Stimulated activated CD4-positive, alpha-beta T cell treated with anti-CD3 and anti-CD28 coated beads, TNF-alpha, amount 100 ng/mL, for 24 hours (primary cell): ENCODE data around the gene NPSR1.

Experiments
- DNase-seq, 3 experiments: peaks; one replicate each; pipeline ENCODE4 v3.0.0-alpha.2; 2020; ENCODE audit warnings: low read depth in 3 of 3

The NPSR1 gene

DNA sequence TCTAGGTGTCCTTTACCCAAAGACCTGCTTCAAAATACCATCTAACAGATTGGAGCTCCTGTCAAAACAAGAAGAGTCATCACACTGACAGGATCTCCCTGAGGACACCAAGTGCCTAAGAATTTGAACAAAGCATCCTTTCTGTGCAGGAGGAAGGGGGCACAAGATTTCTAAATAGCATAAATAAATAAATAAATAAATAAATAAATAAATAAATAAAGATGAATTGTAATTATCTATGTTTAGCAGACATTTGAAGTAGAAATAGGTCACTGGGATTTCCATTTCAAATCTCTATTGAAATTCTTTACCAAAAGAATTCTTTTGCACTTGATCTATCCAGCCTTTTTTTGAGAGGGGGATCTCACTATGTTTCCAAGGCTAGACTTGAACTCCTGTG is 65.3 kb downstream of the NPSR1 start:
- no peak for DNase-seq

DNA sequence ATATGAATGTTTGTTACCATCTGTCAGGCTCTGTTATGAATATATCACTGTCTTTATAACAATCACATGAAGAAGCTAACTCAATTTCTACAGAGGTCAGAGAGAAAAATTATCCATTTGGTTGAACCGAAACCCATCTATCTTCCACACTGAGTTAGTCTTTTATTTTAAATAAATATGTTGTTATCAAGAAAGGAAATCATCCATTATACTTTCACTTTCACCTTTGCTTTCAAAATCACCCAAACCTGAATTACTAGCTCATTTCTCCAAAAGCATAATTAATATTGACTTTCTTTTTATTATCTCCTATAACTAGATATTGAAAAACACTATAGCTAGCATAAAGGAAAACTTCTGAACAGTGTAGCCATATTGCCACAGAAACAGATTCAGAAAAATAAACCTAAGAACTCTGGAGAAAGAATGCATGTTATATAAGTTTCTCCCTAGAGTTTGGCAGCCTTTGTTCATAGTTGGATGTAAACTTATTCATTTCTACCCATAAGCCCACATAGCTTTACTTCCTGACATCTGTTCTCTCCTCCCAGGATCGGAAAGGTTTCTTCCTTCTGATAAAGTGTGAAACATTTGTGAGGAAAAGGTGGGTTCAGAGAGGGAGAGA is 66.0 kb downstream of the NPSR1 start:
- DNase-seq, result no peak

DNA sequence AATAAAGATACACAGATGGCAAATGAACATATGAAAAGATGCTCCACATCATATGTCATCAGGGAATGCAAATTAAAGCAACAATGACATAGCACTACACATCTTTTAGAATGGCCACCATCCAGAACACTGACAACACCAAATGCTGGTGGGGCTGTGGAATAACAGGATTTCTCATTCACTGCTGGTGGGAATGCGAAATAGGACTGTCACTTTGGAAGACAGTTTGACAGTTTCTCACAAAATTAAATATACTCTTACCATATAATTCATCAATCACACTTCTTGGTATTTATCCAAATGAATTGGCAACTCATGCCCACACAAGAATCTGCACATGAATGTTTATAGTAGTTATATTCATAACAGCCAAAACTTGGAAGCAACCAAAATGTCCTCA is 68.2 kb downstream of the NPSR1 start:
- DNase-seq, result no peak

DNA sequence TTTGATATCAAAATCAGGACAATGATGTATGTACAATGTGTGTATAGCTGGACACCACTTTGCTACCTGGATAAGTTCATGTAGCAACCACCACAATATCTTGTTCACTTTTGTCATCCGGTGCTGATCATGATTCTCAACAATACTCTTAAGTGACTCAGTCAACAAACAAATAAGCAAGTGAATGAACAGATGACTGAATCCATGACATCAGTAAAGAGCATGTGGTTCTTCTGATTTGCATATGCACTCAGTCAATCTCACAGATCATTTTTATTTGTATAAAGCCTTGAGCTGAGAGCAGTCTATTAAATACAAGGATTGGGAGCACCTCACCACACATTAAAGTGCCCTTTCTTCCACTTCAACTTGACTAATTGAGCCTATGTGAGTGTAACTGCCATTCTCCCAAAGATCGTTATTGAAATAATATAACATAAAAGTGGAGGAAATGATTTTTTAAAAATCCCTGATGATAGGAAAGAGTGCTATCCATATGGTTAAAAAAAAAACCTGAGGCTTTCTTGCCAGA is 69.5 kb downstream of the NPSR1 start:
- no peak for DNase-seq

DNA sequence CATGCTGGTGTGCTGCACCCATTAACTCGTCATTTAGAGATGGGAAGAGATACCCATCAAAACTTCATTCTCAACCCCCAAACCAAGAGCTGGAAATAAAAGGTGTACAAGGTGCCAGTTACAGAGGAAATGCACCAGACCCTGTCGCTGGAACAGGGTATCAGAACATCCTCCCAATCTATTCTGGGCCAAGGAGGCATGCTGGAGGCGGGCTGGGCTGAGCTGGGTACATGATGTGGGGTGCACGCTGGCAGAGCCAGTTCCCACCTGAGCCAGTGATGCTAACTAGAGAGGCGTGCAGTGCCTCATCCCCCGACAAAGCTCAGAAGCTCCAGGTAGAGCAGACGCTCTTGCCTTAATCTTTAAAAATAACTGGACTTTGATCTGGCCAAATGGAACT is 70.1 kb downstream of the NPSR1 start:
- DNase-seq, result no peak

DNA sequence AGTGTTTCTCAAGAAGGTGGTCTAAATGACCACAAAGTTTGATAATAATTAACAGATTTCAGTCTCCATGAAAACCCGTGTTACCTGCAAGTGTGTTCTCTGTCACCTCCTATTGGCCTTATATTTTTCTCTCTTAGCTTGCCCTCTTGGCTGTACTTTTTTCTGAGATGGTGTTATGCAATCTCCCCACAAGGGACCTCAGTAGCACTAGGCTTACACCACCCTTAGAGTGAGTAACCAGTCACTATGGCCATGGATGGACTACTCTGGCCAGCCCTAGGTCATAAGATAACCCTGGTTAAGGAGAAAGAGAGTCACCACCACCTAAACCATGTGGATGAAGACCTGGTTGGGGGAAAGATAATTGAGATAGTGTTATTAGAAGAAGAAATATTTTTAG is 76.8 kb downstream of the NPSR1 start:
- DNase-seq, result no peak

DNA sequence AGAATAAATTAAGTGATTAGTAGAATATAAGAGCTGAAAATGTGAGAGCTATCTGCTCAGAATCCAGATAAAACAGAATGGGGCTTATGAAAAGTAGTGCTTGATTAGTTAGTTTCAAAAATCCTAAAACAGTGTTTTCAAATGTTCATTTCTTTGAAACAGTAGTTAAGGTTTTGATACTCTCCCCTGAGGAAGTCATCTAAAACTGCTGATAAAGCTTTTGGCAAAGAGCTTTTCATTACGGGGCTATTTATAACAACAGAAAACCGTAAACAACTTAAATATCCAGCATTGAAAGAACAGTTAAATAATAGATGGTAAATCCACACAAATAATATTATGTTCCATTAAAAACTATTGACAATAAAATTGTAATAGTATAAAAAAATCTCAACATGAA is 77.5 kb downstream of the NPSR1 start:
- DNase-seq, result no peak

DNA sequence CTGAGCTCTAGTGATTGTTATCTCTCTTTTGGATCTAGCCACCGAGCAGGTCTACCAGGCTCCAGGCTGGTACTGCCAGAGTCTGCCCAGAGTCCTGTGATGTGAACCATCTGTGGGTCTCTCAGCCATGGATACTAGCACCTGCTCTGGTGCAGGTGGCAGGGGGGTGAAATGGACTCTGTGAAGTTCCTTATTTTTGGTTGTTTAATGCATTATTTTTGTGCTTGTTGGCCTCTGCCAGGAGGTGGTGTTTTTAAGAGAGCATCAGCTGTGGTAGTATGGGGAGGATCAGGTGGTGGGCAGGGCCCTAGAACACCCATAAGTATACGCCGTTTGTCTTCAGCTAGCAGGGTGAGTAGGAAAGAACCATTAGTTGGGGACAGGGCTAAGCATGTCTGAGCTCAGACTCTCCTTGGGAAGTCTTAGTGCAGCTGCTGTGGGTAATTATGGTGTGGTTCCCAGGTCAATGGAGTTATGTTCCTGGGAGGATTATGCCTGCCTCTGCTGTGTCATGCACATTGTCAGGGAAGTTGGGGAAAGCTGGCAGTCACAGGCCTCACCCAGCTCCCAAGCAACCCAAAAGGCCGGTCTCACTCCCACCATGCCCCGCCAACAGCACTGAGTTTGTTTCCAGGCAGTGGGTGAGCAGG is 81.8 kb downstream of the NPSR1 start:
- DNase-seq, result no peak

DNA sequence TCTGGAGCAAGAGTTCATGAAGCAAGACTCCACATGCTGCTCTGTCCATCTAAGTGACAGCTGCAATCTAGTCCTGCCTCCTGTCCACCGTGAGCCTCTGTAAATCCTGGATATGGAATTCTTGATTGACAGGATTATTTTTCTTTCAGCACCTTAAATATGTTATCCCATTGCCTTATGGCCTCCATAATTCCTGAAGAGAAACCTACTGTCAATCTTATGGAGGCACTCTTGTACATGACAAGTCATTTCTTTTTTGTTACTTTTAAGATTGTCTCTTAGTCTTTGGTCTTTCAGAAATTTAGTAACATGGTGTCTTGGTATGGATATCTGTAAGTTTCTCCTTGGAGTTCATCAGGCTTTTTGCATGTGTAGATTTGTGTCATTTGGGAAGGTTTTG is 82.8 kb downstream of the NPSR1 start:
- DNase-seq, result no peak

DNA sequence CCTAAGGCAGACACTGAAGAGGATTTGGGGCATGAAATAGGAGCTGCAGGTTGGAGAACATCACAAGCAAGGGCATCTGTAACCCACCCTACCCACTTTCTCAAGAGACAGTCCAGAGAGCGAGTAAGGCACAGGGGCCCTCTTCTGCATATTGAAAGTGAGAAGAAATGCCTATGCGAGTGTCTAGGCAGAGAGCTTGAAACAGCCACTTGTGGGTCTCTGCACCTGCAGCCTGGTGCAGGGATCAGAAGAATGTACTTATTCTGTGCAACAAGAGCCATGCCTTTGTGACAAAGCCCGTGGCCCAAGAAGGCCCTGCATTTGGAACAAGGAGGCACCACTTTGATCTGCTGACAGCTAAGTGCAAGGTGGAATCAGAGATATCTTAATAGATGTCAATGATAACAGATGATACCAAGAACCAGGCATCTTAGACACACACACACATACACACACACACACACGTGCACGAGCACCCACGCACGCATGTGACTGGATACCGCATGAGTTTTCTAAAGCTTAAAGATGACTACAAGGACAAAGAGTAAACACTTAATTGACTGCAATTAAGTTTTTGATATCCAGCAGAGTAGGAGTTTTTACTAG is 89.3 kb downstream of the NPSR1 start:
- DNase-seq, result no peak

DNA sequence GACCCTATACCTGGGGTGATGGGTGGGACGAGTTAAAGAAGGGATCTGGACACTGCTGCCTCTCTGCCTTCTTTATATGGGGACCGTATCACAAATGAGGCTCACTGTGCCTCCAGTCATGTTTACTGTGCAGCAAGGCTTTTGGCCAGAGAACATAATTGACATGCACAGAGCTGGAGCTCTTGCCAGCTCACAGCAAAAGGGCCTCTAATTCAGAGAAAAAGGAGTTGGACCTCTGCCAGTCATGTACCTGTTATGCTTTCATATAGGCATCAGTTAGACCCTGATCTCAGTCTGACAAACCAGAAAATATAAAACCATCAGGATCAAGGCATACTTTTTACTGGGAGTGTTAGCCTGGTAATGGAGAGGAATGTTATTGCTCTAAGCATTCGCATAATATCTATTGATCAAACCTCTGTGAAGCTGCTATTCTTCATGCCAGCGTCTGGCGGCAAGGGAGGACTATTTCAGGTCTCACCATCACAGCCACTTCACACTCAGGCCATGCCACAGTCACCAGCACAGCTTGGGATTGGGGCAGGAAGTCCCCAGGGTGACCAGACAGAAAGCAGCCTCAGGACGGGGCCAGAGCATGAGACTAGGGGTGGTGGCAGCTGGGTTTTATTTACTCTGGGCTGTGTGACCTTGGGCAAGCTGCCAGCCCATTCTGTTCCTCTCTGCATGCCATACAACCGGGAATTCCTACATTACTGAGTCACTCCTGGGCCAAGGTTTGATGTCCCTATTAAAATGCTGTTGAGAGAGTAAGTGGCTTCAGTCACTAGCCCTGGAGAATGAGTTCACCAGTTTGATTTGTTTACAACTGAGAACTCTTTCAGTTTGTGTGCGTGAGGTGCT is 90.1 kb downstream of the NPSR1 start:
- DNase-seq, result no peak

DNA sequence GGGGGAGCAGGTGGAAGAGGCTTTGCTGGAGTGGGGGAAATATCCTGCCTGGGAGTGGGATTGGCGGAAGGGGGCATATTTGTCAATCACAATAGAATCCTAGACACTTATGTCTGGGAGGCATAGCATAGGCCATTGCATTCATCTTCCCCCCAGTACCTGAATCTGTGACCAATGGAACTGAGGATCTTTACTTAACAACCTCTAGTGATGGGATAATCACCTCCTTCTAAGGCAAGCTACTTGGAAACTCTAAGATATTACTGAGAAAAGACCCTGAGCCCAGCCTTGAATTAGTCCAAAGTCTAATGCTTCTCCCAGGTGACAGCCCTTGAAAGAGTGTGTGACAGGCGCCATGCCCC is 90.7 kb downstream of the NPSR1 start:
- DNase-seq, result no peak

DNA sequence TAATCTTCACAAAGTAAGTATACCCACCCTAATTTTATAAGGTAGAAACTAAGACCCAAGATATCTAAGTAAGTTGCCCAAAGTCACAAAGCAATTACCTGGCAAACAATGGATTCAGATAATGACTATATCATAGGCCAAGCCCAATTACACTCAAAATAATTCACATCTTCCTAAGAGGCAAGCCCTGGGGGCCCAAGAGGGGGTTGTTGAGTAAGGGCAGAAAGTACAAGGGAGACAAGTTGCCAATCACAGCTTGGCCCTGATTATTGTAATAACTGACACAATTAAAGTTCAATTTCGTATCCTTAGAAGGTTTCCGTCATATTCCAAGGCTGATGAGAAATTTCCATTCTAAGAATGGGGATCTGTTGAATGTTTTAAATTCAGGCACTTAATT is 91.4 kb downstream of the NPSR1 start:
- DNase-seq, result no peak

DNA sequence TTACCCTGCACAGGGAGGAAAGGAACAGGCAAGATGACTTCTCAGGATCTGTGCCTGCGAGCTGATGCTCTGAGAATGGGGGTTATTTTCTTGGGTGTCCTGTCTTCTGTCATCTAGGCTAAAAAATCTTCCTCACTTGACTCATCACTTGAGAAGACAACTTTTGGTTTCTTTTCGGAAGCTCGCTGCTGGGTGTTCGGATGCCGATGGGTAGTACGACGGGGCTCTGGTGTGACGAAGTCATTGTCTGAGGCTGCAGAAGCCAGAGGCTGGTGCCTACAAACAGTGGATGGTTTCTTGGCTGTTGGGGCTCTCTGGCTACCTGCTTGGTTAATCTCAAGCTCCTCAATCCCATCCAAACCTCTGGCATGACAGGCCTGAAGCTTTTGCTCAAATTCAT is 92.2 kb downstream of the NPSR1 start:
- DNase-seq, result no peak

DNA sequence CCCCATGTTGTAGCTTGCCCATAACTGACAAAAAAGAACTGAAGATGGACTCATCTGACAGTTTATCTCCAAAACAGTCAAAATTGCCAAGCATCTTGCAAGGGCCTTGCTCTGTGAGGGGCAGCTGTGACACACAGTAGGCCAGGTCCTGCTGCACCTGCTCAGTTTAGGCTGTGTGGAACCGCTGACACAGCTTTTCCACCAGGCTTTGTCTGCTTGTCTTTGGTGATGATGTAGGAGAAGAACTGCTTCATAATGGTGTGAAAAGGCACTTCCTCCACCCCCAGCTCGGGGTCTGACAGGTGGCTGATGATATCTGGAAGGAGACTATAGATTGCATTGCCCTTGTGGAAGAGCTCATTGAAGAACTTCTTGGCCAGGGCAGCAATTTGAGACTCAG is 92.6 kb downstream of the NPSR1 start:
- no peak for DNase-seq

DNA sequence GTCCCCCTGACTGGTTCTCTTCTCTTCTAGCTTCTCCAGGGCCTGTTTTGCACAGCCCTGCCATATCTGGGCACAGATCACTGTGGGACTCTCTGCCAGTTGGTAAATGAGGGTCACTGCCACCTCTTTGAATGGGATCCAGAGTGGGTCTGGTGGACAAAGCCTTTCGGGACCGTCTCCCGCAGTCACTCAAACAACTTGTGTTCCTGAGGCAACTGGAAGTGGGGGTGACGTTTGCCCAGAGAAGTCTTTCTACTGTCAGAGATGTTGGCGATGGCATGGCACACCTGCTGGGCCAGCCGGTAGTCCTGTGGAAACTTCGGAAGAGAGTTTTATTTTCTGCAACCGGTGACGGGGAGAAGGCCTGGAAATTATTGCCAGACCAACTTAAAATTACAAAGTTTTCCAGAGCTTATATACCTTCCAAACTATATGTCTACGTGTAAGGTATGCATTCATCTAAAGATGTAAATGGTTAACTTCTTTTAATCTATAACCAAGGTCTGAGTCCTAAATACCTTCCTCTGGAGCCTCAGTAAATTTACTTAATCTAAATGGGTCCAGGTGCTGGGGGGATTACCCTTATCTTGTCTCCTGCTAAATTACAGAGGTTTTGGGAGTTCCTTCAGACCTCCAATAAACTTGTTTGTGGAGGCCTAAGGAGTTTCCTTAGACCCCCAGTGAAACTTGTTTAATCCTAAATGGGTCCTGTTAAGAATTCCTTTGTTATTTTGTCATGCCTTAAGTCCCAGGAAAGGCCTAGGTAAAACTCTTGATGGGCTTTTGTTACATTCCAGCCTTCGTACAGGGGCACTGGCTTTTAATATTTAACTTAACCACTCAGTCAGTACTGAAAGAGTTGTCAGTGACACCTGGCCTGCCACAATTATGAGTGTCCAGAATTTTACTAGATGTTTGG is 94.0 kb downstream of the NPSR1 start:
- DNase-seq, result no peak

DNA sequence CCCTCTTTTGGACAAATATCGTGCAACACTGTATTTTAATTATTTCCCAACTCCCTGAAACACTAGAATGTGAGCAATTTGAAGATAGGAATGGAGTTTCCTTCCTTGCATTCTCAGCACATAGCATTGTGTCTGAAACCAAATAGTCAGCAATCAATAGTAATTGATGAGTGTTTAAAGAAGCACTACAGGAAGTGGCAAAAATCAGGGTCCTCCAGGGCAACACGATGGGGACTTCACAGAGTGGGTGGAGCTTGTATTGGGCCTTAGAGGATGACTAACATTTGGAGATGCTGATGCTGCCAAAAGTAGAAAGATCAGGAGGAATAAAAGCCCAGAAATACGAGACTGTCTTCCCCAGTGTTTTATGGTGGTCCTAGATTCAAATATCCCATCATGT is 94.9 kb downstream of the NPSR1 start:
- no peak for DNase-seq

DNA sequence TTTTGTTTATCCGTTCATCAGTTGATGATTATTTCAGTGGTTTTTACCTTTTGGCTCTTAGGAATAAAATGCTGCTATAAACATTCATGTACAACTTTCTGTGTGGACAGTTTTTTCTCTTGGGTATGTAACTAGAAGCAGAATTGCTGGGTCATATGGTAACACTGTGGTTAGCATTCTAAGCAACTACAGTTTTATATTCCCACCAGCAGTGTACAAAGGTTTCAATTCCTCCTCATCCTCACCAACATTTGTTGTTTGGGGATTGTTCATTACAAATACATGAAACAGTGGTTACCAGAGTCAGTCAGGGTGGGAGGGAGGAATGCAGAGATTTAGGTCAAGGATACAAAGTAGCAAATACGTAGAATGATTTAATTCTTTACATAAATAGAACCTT is 97.0 kb downstream of the NPSR1 start:
- no peak for DNase-seq

DNA sequence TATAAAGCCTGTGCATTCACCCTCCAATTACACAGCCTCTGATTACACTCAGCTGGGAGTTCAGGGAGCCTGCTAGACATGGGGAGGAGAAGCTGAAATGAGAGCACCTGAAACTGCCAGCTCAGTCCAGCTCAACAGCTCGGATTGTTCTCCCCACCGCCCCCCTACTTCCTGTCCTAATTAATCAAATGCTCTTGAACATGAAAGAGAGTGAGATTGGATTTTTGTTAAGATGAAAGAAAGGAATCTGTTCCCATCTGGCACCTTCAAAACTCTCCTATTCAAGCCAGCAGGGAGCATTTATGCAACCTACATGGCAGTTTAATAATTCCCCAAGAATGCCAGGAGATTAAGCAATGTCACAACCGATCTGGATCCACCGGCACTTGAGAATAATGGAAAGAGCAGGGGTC is 98.0 kb downstream of the NPSR1 start:
- DNase-seq, result no peak

DNA sequence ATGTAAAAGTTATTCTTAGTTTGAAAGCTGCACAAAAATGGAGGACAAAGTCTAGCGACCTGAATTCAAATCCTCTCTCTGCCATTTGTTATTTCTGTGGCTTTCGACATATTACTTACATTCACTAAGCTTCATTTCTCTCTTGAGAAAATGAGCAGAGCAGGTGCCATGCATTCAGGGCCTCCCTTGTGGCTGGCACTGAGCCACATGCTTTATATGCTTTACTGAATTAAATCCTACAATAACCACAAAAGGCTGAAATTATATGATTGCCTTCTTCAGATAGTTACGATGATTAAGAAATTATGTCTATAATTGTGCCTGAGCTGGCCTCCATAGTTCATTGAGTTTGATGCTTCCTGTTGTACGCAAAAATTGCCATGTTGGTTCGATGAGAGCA is 98.7 kb downstream of the NPSR1 start:
- DNase-seq, result no peak

DNA sequence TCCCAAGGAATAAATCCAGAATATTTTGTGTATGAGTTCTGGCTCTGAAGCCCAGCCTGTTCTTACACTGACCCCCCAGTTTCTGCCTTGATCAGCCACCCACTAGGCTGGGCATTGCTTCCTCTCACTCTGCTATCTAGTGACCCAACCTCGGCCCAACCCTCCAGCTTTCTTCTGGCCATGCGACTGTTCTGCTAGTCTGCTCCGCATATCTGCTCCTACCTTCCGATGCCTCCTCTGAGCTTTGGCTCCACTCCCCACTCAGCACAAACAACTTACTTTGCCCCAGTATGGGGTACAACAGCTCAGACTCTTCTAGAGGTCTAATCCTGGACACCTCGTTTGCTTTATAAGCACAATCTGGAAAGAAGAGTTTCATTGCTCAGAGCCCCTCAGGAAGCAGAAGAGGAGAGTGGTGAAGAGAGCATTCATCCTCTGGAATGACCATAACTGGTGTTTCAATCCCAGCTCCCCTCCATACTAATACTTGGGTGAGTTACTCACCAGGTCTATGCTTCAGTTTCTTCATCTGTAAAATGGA is 99.6 kb downstream of the NPSR1 start:
- DNase-seq, result no peak
